Left lobe of liver (tissue), 2 donors: Measurements from ENCODE around the gene SPTBN2. TPM values are rescaled to one million over a fixed set of nuclear protein-coding genes. Genes with fewer than 3 reads are reported as not detected.

Source experiments
- ATAC-seq: fragments of 200-7000 bp; cut with Tn5 transposase; one replicate; pipeline ENCODE4 v1.9.1; 2020; ENCODE audit warnings: mild to moderate bottlenecking, moderate library complexity
- DNase-seq: peaks from one replicate; pipeline ENCODE4 v3.0.0-alpha.2; 2020; ENCODE audit warnings: low spot score
- total RNA-seq: library from RNA; stranded (reverse); gene quantifications from one replicate; pipeline ENCODE4 v1.2.1, GENCODE V29; 2021
- donor health status: DM: no; HTN: no; CAD: no; lungs with moderate emphysema.
- donor health status: DM: no; HTN: yes; CAD: no.

Gene SPTBN2
- total RNA-seq, 1 donor from 2014 or later, result 55.1 TPM

- no peak for ATAC-seq
- DNase-seq, result no peak
Observed at GRCh38 chr11:66705587-66706335, 23.3 kb downstream of the SPTBN2 start.

DNA sequence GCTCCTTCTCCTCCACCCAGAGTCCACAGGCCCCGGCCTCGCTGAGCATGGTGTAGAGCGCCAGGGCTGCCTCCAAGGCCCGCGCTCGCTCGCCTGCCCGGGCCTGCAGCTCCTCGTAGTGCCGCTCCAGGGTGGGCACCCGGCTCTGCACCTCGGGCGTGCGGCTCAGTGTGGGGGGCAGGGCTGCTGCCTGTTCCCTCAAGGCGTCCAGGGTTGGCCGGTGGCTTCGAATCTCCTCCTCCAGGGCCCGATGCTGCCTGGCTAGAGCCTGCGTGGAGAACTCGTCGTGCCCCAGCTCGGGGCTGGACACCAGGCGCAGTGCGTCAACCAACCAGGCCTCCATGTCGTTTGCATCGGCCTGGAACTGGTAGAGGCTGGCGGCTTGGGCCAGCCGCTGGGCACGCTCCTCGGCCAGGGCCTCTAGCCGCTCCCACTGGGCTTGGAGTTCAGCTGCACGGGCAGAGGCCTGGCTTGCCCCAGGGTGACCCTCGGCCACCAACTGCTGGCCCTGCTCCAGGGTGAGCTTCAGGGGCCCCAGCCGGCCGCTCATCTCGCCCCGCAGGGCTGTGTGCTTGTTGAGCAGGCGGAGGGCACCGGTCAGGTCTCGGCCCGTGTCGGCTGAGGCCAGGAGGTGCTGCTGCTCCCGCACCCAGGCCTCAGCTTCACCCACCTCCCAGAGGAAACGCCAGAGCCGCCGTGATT lies 24.2 kb downstream of the SPTBN2 start:
- ATAC-seq (peak; percentile 21), DNase-seq (no peak)

DNA sequence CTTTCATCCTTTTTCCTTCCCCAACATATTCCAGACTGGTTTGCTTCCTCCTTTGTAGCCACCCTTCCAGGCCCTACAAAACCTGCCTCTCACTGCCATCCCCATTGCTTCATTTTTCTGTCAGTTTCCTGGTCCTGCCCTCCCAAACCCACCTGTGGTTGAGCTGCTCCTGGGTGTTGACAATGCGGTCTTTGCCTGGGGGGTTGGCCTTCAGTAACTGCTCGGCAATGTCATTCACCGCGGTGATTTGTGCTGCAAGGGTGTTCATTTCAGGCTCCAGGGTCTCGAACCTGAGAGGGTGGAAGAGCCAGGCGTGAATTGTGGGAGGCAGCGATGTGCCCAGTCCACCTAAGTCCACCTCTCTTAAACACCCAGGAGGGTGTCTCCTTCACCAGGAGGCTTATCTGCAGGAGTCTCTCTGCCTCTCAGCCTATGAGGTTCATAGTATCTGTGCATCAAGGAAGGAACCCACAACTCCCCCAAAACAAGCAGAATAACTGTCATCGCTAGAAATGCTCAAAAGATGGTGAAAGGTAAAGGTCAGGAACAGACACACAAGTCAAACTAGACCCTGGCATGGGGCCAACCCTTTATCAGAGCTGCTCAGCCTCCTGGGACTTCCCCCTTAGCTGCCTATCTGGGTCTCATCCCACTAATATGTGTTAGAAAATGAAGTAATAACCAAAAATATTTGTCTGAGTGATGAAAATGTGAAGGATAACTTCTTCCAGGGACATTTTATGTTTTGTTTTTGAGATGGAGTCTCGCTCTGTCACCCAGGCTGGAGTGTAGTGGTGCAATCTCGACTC lies 27.4 kb downstream of the SPTBN2 start:
- DNase-seq, result peak; percentile 64

GRCh38 chr11:66700742-66701141 lies 28.3 kb downstream of the SPTBN2 start:
- DNase-seq (no peak), ATAC-seq (no peak)

More for the DNA sequence above, 27.4 kb downstream of the SPTBN2 start:
- ATAC-seq, result peak; percentile 67

DNA sequence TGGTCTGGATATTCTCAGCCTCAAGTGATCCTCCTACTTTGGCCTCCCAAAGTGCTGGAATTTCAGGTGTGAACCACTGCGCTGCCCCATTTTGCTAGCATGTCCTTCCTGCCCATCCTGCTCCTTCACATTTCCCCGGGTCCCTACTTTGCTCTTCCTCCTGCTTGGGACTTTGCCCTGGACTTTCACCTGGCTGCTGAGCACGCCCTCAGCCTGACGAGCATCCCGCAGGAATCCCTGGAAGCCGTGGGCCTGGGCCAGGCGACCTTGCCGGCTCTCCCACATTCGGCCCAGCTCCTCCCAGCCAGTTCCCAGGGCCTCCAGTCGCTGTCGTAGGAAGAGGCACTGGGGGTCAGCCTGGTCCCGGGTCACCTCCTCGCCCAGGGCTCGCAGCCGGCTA lies 28.7 kb downstream of the SPTBN2 start:
- peak; percentile 23 for ATAC-seq
- no peak for DNase-seq

DNA sequence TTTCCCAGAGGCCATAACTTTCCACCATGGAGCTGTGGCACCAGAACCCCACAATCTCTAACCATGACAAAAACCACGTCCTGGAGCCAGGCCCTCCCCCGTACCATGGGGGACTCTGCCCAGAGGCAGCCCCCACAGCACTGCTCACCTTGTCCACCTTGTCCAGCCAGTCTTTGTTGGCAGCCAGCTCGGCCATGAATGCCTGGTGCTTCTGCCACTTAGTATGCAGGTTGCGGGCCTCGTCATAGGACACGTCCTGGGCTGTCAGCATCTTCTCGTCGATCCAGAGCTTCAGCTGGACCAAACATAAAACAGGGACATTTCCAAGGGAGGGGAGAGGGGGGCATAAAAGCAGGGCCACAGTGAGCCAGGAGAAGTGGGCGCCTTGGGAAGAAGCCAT lies 30.5 kb downstream of the SPTBN2 start:
- ATAC-seq (no peak), DNase-seq (no peak)

GRCh38 chr11:66697988-66698387 lies 31.0 kb downstream of the SPTBN2 start:
- DNase-seq, result no peak
- no peak for ATAC-seq

- no peak for ATAC-seq
- DNase-seq, result no peak
Observed at GRCh38 chr11:66696146-66696545, 32.9 kb downstream of the SPTBN2 start.

GRCh38 chr11:66694732-66695207 lies 34.2 kb downstream of the SPTBN2 start:
- peak; percentile 90 for DNase-seq
- ATAC-seq, result peak; percentile 96

DNA sequence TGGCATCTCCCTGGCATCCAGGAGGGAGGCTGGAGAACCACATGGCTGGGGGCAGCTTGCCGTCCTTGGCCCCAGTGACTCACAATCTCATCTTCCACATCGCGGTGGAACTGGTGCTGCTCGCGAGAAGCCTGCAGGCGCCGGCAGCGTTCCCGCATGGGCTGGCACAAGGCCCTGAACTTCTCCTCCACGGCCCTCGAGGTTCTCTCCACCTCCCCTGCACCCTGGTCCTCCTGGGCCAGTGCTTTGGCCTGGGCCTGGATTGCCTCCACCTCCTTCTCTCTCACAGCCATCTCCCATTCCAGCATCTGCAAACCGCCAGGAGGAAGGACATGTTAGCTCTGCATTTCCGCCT lies 35.0 kb downstream of the SPTBN2 start:
- DNase-seq, result no peak

GRCh38 chr11:66693356-66694055 lies 35.5 kb downstream of the SPTBN2 start:
- no peak for ATAC-seq
- no peak for DNase-seq

More for the DNA sequence above, 35.0 kb downstream of the SPTBN2 start:
- ATAC-seq, result no peak

GRCh38 chr11:66692871-66693331 lies 36.1 kb downstream of the SPTBN2 start:
- no peak for ATAC-seq
- no peak for DNase-seq

- no peak for ATAC-seq
- DNase-seq, result no peak
Observed at GRCh38 chr11:66692446-66692845, 36.6 kb downstream of the SPTBN2 start.

DNA sequence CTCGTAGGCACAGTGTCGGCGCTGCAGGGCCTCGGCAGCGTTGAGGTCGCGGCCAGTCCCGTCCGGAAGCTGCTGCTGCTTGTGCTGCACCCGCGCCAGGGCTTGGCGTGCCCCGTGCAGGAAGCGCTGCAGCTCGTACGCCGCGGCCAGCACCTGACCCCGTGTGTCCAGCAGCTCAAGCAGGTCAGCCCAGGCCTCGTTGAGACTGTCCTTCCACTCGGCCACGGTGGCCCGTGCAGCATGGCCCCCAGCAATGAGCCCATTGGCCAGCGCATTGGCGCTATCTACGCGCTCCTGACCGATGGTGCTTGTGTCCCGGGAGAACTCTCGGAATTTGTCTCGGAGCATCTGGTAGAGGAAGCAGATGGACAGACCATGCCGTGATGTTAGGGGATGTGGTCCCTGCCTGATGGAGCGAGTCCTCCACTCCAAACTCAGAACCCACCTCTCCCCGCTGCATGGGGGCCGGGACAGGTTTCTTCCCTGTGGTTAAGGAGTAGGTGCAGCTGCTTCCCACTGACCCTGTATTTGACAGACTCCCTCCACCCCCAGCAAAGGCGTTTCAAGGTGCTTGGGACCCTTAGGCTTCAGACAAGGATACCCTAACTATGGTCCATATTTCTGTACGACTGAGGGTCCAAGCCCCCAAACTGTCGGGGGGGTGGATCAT lies 37.6 kb downstream of the SPTBN2 start:
- DNase-seq, result no peak
- no peak for ATAC-seq

DNA sequence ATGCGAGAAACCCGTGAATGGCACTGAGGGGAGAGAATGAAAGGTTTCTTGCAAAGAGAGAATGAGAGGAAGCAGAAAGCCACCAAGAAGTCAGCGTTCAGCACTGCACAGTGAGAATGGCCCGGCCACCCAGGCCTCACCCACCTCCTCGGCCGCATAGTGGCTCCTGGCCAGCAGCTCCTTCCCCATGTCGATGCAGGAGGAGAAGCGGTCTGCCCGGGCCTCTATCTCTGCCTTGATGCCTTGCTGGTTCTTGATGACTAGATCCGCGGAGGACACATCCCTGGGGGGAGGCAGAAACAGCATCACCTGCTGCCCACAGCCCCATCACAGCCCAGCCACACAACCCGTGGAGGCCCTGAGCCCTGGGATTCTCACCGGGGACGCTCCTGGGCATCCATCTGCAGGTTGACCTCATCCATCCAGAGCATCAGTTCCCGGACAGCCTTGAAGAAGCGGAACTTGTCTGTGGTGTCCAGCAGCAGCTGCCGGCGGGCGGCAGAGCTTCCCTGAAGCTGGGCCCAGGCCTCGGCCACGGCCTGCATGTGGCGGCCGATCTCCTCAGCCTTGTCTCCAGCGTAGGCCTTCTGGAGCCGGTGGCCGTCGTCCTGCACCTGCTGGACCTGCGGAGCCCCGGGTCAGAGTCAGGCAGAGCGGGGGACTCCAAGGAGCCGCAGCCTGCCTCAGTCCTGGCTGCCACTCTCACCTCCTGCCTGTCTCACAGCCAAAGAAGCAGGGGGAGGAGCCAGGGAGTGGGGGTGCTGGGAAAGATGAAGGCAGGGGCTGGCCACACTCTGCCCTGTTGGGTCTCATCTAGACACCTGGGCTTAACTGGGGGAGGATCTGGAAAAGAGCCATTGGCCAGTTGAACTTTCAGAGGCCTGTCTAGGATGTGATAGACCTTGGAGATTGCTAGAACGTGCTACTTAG lies 39.1 kb downstream of the SPTBN2 start:
- DNase-seq (no peak), ATAC-seq (no peak)

DNA sequence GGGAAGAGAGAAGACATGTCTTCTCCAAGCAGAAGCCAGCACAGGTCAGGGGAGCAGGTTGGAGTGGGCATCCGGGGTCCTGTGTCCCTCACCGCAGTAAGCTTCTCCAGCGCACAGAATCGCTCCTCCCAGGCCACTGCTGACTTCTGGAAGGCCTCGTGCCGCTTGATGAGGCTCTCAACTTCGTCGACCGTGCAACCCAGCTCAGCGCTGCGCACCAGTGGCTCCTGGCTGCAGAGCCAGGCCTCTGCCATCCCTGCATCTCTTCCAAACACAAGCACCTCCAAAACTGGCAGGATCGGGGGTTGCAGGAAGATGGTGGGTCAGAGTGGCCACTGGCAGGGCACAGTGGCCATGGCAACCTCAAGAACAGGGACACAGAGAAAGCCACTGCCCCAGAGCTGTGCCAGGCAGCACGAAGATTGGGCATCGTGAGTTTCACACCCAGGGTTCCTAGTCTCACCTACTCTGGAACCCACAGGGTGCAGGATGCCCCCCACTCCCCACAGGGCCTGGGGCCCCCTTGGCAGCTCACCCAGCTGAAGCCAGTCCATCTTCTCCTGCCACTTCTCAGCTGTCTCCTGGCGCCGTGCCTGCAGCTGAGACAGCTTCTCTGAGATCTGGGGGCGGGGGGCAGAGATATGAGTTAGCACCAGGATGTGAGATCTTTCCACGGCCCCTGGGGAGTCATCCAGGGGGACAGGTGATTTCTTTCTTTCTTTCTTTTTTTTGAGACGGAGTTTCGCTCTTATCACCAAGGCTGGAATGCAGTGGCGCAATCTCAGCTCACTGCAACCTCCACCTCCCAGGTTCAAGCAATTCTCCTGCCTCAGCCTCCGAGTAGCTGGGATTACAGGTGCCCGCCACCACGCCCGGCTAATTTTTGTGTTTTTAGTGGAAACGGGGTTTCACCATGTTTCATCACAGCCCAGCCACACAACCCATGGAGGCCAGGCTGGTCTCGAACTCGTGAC lies 40.2 kb downstream of the SPTBN2 start:
- no peak for ATAC-seq
- DNase-seq, result no peak

GRCh38 chr11:66687831-66688281 lies 41.2 kb downstream of the SPTBN2 start:
- no peak for DNase-seq

More at GRCh38 chr11:66687831-66688281, 41.2 kb downstream of the SPTBN2 start:
- no peak for ATAC-seq
